Fibroblast of the conjunctiva (primary cell): ENCODE measurements around the gene PPP2R5D.
"Not testable (repeated sequence)": the region's sequence is repeated elsewhere in the genome, so short reads cannot be mapped to it uniquely, and the experiment has no call there.

Experiments used
- DNase-seq: peaks from one replicate; pipeline ENCODE4 v3.0.0-alpha.2; 2010; ENCODE audit warnings: low read depth

The PPP2R5D gene

DNA sequence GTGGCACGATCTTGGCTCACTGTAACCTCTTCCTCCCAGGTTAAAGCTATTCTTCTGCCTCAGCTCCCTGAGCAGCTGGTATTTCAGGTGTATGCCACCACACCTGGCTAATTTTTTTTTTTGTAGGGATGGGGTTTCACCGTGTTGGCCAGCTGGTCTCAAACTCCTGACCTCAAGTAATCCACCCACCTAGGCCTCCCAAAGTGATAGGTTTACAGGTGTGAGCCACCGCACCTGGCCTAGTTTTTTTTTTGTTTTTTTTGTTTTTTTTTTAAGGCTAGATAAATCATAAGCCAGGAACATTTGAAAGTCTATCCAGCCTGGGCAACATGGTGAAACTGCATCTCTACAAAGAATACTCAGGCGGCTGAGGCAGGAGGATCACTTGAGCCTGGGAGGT lies 48.0 kb downstream of the PPP2R5D start:
- no peak for DNase-seq

DNA sequence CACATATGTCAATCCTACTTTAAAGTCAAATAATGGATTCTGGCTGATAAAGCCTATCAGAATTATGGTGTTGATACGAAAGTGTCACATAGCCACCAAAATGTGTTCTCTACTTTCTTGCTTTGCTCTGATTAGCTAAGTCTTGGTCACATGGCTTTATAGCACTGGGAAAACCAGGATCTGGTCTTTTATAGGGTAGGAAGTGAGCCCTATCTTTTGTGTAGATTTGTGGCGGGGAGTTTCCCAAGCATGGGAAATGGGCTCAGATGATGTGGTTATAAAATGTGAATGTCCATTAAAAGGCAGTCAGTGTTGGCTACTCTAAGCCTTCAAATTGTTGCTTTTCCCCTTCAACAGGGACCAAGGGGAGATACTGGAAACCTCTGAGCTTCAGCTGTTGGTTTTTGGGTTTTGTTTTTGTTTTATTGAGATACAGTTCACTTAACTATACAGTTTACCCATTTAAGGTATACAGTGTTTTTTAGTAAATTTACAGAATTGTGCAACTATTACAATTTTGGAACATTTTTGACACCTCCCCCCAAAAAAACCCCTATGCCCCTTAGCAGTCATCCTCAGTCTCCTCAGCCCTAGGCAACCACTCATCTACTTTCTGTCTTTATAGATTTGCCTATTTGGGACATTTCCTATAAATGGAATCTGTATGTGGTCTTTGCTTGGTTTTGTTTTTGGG lies 49.3 kb downstream of the PPP2R5D start:
- no peak for DNase-seq

DNA sequence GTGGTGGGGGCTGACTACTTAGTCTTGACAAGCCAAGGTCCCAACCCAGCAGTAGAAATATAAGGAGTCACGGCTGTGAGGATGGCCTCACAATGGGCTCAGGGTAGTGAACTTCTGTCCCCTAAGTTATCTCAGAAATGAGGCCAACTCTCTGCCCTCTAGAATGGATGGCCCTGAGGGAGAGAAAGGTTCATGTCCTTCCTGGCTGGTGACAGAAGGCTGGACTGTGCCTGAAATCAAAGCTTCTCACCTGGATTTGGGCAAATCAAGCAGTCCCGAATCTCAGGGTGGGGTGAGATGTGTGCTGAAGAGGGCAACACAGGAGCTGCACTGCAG lies 49.8 kb downstream of the PPP2R5D start:
- no peak for DNase-seq

DNA sequence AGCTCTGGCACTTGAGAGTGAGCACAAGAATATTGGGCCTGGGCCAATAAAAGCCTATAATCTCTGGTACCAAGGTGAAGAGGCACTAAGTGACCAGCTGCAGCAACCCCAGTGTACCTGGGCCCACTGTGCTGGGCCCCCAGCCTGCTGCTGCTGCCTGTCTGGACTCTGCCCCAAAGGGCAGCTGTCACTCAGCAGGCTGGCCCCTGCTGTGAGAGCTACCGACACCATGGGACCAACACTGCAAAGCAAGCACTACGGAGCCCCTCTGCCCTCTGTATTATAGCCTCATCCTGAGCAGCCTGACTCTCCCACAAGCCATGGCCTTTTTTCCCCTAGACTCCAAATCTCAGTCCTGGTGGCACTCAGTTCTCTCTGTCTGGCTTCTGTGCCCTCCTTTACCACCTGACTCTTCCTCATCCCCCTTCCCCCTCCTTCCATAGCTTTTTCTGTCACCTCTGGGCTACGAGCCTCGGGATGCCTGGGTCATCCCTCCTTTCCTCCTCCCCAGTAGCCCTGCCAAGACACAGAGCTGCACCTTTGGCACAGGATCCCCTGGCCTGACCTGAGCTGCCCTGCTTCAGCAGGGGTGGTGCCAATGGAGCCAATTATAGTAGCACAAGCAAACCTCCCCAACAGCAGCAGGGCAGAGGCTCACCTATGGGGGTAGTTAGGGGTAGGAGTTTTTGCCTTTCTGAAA lies 51.3 kb downstream of the PPP2R5D start:
- no peak for DNase-seq

DNA sequence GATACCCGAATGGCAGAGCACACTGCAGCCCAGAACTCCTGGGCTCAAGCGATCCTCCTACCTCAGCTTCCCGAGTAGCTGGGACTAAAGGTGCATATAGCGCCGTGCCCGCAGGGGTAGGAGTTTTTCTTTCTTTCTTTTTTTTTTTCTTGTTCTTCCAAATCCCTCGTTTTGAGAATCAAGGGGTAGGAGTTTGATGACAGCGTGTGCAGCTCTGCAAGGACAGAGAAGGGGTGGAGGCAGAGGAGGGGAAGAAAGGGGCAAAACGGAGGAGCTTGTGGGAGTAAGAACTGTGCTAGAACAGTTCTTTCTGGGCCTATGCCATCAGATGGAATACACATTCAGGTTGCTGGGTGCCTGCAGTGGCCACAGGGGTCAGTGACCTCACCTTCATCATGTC lies 52.3 kb downstream of the PPP2R5D start:
- DNase-seq, result no peak

DNA sequence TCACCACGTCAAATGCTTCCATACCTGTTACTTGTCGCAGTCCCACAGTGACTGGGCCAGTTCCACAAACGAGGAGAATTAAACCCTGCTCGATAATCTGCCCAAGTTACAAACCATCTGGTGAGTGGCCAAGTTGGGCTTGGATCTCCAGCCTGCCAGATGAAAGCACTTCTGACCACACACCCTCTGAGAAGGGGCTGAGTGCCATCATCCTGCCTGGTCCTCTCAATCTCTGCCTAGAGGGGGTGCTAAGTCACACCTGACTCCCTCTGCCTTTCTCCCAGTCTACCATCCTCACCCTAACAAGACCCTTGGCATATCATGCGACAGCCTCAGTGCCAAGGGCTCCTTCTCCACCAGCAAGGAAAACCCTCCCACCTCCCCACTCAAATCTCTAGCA lies 52.8 kb downstream of the PPP2R5D start:
- DNase-seq, result no peak

DNA sequence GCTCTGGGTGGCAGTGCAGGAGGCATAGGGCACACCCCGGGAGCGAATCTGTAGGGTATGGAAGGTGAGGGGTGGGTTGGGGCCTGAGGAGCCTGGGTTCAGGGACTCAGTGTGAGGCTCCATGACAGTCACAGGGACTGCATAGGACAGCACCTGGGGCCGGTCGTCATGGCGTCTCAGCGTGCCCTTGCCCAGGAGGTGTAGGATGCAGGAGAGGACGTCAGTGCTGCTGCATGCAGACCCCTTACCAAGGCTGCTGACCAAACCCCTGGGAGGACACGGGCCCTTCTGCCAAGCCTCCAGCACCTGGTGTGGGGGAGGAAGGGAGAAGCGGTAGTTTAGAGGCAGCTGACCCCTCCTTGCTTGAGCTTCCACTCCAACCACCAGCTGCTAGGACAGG lies 53.3 kb downstream of the PPP2R5D start:
- DNase-seq, result no peak

DNA sequence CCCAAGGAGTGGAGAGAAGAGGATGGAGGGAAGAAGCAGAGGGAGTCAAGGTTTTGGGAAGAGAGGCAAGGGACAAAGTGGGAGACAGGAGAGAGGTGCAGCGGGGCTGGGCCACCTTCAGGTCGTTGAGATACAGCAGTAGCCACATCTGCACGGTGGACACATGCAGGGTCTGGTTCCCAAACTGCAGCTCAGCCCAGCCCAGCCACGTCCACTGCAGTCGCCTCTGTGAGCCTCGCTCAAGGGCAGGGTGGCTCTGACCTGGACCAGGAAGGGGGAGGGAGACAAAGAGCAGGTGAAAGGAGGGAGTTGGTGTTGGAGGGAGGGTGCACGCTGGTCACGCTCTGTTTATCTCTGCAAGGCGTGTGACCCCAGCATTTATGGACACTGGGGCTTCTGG lies 54.4 kb downstream of the PPP2R5D start:
- DNase-seq, result no peak

DNA sequence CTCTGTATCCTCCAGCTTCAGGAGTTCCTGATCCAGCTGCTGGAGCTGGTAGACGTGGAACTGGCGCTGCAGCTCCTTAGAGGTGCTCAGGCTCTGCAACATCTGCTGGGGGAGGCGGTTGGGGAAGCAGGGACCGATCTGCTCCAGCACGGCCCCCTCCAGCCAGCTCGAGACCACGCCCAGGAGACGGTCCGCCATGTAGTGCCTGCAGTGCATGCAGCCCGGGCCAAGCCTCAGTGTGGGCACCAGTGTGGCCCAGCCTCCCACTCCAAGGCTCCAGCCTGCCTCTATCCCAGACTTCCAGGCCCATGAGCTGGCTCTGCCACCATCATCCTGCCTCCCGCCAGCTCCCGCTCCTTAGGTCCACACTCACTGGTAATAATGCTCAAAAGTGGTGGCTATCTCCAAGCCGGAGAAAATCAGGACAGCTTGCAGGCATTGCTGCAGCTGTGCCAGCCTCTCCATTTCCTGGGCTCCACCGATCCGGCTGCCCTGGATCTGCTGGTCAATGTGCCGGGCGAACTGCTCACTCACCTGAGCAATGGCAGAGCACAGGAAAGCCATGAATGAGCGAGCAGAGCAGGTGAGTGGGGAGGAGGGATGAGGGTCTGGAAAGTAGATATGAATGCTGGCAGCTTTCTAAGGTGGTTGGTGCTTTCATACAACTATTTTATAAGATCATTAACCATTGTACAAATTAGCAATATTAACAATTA lies 56.3 kb downstream of the PPP2R5D start:
- no peak for DNase-seq

DNA sequence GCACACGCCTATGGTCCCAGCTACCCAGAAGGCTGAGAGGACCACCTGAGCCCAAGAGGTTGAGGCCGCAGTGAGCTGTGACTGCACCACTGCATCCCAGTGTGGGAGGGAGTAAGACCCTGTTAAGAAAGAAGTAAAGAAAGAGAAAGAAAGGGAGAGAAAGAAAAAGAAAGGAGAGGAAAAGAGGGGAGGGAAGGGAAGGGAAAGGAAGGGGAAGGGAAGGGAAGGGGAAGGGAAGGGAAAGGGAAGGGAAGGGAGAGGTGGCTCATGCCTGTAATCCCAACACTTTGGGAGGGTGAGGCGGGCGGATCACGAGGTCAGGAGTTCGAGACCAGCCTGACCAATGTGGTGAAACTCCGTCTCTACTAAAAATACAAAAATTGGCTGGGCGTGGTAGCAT lies 57.1 kb downstream of the PPP2R5D start:
- not testable (repeated sequence) for DNase-seq

DNA sequence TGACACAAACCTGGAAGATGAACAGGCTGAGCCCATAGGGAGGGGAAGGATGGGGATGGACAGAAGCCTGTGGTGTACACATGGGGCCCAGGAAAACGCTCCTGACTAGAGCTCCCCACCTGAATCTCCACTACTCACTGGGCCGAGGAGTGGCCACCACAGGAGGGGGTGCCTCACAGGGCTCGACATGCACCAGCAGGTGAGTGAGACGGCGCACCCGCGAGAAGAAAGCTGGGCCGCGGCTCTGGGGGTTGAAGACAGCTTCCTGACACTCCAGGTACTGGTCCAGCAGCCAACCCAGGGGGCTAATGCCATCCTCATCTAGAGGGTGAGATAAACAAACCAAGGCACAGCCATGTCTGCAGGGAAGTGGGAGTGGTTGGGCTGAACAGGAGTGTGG lies 58.9 kb downstream of the PPP2R5D start:
- DNase-seq, result no peak

DNA sequence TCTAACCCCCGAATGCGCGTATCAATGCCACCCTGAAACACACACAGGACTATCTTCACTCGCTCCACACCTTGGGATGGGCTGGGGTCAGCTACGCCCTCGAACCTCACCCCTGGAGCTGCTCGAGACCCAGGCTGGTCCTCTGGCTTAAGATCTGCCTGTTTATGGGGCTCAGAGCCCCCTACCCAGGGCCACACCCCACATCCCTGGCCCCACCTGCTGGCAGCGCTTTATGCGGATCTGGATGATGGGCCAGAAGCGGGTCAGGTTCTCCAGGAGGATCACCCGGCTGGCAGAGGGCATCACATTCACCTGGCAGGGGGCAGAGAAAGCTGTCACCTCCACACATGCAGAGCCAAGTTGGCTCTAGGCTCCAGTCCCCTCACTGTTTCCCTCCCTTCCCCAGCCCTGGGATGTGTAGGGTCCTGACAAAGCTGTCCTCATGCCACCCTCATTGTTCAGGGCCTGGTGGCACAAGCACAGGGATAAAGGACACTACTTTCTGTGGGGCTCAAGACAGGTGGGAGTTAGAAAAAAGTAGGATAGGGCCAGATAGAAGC lies 61.1 kb downstream of the PPP2R5D start:
- DNase-seq, result no peak

DNA sequence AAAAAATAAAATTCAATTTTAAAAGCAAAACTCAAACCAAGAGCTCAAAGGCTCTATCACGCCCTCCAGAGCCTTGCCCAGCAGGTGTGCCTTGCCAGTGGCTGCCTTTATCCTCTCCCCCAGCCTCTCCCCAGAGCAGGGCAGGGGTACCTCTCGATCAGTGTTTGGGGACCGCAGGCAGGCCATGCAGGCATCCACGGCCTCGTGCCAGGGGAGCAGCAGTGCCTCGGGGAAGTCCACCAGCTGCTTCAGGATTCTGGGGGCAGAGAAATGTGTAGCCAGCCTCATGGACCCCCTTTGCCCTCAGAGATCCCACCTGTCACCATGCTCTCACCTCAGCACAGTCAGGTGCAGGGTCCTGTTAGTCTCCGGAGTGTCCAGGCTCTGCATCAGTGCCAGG lies 63.6 kb downstream of the PPP2R5D start:
- DNase-seq, result no peak

DNA sequence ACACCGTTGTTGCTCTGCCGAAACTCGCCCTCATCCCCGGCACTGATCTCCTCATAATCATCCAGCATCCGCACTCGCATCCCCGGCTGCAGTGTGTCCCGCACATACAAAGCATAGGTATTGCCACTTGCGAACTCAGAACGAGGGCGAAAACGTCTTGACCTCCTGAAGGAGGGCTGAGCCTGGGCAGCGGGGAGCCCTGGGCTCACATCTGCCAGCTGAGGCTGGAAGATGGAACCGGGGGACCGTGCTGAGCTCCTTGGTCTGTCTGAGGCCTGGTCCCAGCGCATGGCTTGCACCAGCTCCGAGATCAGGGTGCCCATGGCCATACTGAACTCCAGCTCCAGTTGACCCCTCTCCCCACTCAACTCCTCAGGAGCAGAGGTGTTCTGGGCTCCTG lies 66.6 kb downstream of the PPP2R5D start:
- no peak for DNase-seq

DNA sequence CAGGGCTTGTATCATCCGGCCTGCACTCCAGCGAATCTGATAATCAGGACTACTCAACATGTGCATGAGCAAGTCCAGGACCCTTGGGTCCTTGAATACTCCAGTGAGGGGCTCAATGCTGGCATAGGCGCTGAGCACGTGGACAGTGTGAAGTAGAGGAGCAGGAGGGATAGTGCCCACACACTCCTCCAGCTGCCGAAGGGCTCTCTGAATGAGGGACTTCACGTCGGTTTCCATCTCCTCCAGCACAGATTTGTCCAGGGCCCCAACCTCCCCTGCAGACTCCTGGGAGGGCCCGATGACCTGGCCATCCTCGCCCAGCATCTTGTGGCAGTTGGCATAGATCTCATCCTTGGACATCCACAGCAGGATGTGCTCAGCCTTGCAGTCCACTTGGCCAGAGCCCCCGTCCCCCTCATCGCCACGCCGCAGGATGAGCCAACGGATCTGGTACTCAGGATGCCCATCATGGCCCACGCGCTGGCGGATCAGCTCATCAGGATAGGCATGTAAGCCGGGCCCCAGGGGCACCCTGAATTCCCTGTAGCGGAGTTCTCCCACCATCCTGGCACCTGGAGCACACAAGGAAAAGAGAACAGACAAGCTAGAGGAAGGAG lies 68.0 kb downstream of the PPP2R5D start:
- DNase-seq, result no peak

DNA sequence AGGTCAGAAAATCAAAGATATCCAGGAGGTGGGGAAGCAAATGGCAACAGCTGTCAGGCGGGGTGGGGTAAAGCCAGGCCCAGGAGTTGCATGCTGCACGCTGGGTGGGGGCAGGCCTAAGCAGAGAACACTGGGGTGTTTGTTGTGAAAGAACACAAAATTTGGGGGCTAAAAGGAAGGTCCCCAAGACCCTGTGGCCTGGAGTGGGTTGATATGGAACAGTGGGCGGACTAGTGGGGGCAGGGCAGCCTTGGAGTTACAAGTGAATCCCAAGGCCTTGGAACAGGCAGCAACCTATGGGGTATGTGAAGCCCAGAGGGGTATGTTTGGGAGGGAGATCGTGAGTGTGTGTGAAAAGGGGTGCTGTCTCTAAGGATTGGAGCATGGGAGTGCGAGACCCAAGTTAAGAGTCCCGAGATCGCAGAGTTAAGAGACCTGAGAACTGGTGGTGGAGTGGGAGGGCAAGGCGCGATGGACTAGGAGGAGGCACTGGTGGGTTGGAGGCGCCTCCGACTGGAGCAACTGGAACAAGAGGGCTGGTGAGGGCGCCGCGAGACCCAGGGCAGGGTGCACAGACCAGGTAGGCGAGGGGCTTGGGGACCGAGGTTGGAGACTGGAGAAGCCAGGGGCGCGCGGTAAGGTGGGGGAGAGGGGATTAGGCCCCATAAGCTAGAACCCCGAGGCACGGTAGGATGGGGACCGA lies 68.6 kb downstream of the PPP2R5D start:
- DNase-seq, result no peak

DNA sequence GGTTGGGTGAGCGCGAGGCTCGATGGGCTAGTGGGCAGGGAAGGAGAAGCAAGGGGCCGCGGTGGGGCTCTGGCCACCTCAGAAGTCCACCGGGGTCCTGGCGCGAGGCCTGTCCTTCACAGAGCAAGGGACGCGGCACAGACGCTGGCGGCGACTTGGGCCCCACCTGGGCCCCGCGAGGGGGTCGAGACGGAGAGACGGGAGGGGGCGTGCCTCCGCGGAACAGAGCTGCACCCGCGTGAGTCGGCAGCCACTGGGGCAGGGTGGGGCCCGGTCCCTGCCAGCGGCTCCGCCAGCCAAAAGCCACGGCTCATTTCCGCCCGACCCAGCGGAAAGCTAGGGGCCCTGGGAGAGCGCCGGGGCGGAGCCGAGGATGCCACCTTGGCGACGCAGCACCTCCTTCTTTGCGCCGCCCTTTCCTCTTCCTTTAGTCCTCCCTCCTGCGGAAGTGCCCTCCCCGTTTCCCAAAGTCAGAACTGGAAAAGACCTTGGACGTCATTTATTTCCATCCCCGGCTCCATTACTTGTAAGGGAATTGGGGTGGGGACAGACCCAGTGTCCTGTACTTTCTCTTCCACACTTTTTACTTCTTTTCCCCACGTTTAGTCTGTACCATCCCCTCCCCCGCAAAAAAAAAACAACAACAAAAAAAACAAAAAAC lies 69.3 kb downstream of the PPP2R5D start, which contains the start of gene CUL7:
Gene CUL7 (minus strand): TSS at position 307 of the 661 bp plus-strand sequence. CDS start 1,063 bp downstream, outside the sequence.
- DNase-seq, result peak; percentile 91

DNA sequence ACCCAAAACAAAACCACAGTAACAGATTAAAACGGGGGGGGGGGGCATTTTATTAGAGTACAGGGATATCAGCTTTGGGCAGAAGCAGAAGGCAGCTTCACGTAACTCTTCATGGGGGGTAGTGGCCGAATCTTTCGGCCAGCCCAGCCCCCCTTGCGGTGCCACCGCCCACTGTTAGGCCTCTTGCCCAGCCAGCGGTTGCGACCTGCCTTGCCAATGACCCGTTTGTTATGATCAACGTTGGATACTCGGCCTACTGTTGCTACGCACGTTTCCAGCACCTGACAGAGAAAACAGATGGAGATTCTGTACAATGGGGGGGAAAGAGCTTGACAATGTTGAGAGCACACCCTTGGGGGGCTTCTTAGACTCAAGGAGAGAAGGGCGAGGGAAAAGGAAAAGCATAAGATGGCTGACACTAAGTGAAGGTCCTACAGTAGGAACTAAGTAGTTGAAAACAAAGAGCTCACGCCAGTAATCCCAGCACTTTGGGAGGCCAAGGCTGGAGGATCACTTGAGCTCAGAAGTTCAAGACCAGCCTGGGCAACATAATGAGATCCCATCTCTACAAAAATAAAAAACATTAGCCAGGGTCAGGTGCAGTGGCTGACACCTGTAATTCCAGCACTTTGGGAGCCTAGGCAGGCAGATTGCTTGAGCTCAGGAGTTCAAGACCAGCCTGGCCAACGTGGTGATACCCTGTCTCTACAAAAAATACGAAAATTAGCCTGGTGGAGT lies 70.0 kb downstream of the PPP2R5D start:
- no peak for DNase-seq

DNA sequence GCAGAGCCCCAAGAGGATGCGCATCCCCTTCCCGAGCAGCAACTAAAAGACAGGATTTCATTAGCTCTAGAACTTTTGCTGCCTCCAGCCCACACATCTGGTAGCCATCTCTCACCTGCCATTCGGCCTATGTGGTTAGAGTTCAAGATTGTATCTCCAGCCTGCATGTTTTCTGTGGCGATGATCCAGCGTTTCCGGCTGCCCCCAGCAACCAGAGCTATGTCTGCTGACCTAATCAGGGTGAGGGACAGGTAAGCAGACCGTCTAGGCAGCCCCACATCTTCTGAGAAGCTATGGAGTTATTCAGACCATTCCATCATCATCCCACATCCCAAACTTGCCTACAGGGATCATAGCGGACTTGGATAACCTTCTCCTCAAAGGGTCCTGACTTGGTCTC lies 71.6 kb downstream of the PPP2R5D start:
- no peak for DNase-seq

DNA sequence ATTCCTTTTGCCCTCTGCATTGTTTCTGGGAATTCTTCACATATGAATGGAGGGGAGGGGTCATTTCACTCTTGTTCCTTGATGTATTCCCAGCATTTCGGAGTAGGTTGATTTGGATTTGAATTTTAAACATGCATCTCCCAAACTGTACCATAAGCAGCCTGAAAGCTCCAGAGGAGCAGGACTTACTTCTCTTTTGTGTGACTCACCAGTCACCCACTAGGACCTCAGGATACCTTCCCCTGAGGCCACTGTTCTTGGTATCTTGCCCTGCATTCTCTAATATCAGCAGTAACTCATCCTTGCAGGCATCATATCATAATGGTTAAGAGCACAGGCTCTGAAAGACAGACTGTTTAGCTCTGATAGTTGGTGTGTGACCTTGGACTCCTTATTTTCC lies 74.2 kb downstream of the PPP2R5D start:
- no peak for DNase-seq
